GDM1 (cell line): ENCODE data around the gene LSM14A.
"Not testable (repeated sequence)": the region's sequence is repeated elsewhere in the genome, so short reads cannot be mapped to it uniquely, and the experiment has no call there.

Experiments
- DNase-seq: peaks from one replicate; lab custom pipeline; 2025; lab: John Stamatoyannopoulos, UW

Gene LSM14A

DNA sequence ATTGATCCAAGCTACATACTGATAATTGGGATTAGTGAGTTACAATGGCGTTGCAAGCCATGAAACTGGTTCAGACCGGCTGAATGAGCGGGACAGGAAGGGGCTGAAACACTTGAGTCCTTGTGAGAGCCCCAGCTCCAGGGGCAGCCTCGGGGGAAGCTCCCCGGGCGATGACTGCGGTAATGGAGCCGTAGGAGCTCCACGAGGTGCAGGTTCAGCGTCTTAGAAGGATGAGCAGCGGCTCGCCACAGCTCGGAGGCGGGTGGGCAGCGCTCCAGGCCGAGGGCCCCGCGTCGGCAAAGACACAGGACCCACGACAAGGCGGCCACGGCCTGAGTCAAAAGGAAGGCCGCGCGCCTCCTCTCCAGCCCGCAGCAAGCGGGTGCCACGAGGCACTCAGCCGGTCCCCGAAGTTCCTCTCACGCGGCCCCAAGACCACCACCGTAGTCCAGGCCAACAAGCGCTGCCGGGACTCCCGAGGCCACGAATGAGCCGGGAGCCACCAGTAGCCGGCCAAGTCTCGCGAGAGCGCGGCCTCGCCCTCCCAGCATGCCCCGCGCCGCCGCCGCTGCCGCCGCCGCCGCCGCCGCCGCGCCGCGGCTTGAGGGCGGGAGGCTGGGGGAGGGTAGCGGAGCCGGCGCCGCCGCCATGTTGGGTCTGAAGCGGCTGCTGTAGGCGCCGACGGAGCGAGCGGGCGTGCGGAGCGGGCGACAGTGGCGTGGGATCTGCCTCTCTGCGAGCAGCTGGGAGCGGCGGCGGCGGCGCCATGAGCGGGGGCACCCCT is at the start of gene LSM14A:
Gene LSM14A, plus strand, starts transcription at position 628 of the 784 bp plus-strand sequence. Its CDS starts 139 bp downstream, at position 767.
- peak; percentile 84 for DNase-seq

DNA sequence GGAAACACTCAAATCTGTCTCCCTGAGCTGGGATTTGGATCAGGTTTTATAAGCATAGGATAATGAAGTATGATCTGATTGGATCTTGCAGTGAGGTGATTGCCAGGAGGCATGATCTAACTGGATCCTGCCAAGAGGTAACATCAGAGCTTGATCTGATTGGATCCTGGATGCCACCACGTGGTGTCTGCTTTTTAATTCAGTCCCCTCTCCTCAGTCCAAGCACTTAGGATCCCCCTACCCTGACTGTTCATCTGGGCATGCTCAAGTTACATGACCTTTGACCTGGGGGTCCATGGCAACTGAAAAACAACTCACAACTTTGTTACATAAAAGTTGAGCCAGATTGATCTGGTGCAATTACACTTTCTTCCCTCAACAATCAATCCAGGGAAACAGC is 47.5 kb upstream of the LSM14A start:
- DNase-seq, result no peak

DNA sequence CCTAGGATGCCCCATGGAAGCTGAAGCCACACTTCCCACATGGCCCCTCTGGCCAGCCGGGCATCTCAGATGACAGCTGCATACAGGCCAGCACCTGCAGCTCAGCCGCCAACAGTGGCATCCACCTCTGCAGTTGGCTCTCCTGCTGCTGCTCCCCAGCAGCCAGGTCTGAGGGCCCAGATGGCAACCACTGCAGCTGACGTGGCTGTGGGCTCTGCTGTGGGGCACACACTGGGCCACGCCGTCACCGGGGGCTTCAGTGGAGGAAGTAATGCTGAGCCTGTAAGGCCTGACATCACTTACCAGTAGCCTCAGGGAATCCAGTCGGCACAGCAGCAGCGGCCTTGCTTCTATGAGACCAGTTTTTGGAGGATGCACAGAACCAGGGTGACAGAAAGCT is 45.3 kb upstream of the LSM14A start:
- DNase-seq, result no peak

DNA sequence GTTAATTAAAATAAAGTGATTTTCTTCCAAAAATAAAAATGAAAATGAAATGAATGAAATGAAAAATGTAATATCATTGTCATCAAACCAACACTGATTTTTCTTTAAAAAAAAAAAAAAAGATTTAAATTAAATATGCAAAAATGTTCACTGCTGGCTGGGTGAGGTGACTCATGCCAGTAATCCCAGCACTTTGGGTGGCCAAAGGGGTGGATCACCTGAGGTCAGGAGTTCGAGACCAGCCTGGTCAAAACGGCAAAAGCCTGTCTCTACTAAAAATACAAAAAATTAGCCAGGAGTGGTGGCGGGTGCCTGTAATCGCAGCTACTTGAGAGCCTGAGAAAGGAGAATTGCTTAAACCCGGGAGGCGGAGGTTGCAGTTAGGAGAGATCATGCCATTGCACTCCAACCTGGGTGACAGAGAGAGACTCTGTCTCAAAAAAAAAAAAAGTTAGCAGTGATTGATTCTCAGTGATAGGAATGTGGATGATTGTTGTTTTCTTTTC is 44.6 kb upstream of the LSM14A start:
- no peak for DNase-seq

DNA sequence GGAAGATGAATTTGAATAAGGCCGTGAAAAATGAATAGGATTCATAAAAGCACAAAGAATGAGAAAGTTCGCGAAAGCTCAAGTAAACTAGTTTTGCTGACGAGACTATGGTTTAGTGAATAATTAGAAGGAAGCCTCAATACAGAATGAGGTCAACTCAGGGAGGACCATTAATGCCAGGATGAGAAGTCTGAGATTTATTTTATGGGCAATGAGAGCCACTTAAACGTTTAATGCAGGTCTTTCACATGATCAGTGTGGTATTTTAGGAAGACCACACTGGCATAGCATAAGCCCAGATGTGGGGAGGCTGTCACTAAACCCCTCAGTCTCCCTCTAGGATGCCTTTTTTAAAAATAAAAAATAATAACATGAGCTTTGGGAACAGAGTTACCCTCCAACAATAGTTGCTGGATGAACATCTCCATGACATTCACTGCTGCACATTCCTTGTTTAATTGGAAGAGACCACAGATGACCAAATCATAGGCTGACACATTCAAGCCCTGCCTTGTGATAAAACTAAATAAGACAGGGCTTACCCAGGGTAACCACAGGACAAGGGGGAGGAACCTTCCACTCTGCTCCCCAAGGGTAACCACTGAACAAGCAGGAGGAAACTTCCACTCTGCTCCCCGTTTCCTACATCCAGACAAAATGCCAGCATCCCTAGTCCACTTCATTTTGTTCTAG is 43.6 kb upstream of the LSM14A start:
- DNase-seq, result no peak

DNA sequence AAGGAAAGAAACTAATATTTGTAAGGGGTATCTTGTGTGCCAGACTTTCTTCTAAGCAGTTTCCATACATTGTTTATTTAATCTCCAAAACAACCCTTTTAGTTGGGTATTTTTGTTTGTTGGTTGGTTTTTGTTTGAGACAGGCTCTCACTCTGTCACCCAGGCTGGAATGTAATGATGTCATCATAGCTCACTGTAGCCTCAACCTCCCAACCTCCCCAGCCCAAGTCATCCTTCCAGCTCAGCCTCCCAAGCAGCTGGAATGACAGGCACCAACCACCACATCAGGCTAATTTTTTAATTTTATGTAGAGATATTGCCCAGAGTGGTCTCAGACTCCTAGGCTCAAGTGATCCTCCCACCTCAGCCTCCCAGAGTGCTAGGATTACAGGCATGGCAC is 41.2 kb upstream of the LSM14A start:
- DNase-seq, result no peak

DNA sequence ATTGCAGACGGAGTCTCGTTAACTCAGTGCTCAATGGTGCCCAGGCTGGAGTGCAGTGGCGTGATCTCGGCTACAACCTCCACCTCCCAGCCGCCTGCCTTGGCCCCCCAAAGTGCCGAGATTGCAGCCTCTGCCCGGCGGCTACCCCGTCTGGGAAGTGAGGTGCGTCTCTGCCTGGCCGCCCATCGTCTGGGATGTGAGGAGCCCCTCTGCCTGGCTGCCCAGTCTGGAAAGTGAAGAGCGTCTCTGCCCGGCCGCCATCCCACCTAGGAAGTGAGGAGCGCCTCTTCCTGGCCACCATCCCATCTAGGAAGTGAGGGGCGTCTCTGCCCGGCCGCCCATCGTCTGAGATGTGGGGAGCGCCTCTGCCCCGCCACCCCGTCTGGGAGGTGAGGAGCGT is 40.2 kb upstream of the LSM14A start:
- not testable (repeated sequence) for DNase-seq

DNA sequence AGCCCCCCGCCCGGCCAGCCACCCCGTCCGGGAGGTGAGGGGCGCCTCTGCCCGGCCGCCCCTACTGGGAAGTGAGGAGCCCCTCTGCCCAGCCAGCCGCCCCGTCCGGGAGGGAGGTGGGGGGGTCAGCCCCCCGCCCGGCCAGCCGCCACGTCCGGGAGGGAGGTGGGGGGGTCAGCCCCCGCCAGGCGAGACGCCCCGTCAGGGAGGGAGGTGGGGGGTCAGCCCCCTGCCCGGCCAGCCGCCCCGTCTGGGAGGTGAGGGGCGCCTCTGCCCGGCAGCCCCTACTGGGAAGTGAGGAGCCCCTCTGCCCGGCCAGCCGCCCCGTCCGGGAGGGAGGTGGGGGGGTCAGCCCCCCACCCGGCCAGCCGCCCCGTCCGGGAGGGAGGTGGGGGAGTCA is 39.6 kb upstream of the LSM14A start:
- DNase-seq, result not testable (repeated sequence)

DNA sequence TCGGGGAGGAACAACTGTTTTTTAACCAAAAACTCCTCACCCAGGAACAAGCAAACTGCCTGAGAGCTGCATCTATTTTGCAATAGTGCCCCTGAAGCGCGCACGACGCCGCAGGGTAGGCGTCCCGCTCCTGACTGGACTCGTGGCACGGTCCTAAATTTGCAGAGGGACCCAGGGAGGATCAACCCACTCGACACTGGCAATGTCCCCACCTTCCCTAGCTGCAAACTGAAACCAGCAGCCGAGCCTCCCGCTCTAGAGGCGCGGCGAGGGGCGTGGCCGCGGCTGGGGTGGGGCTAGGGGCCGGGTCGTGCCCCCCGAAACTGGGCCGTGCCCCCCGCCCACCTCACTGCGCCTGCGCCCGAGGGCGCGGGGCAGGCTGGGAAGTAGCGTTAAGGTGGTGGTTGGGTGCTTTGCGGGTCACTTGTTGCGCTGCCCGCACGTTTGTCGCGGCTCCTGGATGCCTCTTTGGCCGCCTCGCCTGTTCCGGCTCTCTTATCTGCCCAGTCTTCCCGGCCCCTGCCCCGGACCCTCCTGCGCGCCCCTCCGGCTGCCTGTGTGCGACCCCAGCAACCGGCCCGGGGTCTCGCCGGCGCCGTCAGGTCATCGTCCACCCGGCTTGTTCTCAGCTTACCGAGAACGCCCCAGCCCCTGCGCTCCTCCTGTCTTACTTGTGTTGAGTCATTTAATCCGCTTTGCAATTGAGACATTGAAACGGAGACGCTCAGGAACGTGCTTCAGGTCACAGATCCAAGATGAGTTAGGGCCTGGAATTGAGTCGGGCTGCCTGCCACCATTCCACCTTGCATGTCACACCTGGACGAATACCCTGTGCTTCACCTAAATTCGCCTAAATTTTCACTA is 37.9 kb upstream of the LSM14A start:
- peak; percentile 87 for DNase-seq

DNA sequence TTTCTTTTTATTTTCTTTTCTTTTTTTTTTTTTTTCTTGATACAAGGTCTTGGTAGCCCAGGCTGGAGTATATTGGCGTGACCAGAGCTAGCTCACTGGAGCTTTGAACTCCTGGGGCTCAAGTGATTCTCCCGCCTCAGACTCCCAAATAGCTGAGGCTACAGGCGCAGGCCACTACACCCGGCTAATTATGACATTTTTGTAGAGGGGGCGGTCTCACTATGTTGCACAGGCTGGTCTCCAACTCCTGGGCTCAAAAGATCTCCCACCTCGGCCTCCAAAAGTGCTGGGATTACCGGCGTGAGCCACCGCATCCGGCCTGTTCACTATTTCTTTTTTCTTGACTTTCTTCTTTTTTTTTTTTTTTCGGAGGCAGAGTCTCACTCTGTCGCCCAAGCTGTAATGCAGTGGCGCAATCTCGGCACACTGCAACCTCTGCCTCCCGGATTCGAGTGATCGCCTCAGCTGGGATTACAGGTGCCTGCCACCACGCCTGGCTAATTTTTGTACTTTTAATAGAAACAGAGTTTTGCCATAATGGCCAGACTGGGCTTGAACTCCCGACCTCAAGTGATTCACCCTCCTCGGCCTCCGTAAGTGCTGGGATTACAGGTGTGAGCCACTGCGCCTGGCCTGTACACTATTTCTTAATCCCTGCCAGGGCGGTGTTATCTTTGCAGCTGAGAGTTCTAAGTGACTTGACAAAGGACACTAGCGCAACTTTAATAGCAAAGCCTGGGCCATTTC is 37.1 kb upstream of the LSM14A start:
- no peak for DNase-seq

DNA sequence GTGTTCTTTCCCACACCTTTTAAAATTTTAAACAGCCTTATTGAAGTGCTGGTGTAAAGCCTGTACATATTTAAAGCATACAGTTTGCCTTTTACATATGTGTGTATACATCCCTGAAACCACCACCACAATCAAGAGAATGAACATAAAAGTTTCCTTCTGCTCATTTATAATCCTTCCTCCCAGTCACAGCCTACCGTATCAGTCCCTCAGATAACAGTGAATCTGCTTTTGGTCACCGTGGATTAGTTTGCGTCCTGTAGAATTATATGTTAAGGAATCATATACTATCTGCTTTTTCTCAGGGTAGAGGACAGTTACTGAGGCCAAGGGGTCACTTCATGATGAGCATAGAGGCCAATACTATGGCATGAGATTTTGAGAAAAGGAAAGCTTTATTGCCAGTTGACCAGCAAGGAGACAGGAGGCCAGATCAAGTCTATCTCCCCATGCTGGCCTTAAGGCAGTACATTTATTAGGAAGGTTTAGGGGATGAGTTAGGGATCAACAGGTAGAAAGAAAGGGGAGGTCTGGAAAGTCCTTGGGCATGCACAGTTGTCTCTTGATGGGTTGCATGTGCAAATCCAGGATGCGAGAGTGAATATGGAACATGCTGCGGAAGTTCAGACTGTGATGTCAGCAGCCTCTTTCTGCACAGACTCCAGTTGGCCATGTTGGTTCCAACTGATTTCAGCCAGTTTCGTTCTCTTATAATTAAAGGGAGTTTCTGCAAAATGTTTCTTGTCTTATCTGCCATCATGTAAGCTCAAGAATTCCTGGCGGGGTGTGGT is 36.3 kb upstream of the LSM14A start:
- DNase-seq, result no peak

DNA sequence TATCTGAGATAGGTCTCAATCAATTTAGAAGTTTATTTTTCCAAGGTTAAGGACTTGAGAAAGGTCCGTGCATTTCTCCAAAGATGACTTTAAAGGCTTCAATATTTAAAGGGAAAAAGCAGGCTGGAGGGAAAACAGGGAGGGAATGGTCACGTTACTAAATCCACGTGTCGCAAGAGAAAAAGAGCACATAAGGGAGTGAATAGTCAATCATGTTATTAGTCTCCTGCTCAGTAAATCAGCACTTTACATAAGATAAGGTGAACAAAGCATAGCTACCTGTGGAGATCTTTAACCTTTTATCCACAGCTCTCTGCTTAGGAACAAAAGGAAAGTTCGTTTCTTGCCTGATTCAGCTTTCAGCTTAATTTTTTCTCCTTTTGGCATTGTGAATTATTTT is 31.3 kb upstream of the LSM14A start:
- no peak for DNase-seq

DNA sequence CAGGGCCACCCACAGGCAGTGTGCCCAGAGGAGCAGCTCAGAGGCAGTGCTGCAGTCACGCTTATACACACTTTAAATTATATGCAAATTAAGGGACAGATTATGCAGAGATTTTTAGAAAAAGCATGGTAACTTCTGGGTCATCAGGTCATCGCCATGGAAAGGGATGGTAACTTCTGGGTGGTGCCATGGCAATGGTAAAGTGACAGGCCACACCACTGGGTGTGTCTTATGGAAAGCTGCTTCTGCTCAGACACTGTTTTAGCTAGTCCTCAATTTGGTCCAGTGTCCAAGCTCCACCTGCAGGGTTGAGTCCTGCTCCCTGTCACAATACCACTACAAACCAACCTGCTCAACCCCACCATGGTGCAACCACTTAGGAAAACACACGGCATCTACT is 29.9 kb upstream of the LSM14A start:
- no peak for DNase-seq

DNA sequence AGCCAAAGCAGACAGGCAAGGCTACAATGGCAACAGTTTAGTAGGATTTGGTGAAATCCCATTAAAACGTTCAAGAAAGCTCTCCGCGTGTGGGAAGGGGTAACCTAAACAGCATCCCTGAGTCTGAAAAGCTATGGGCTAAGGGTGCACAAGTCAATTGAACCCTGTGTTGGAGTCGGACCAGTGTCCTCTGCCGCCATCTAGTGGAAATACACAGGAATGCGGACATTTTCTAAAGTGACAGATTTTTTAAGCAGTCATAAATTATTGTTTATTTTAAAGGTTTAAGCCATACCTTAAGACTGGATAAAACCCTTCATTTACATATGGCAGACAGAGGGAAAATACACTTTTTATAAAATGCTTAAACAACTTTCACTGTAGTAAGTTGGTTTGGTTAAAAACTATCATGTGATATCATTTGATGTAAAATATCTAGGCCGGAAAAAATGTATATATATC is 26.5 kb upstream of the LSM14A start:
- DNase-seq, result peak; percentile 11

DNA sequence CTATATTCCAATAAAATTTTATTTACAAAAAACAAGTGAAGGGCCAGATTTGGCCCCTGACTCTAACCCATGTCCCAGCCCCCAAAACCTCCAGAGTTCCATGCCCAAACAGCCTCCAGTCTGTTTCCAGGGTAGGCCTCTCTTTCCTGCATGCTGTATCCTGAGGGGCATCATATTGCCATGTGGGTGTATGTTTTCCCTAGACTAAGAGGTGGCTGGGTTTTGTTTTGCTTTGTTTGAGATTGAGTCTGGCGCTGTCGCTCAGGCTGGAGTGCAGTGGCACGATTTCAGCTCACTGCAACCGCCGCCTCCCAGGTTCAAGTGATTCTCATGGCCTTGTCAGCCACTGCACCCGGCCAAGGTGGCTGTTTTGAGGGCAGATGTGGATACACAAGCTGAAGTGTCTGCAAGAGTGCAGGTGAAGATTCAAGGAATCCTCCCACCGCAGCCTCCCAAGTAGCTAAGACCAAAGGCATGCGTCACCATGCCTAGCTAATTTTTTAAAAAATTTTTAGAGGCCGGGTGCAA is 23.6 kb upstream of the LSM14A start:
- DNase-seq, result no peak

DNA sequence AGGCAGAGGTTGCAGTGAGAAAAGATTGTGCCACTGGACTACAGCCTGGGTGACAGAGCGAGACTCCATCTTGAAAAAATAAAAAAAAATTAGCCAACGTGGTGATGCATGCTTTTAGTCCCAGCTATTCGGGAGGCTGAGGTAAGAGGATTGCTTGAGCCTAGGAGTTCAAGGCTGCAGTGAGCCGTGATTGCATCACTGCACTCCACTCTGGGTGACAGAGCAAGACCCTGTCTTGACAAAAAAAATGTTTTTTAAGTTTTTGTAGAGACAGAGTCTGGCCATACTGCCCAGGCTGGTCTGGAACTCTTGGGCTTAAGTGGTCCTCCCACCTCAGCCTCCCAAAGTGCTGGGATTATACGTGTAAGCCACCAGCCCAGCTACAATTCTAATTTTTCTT is 22.4 kb upstream of the LSM14A start:
- no peak for DNase-seq

DNA sequence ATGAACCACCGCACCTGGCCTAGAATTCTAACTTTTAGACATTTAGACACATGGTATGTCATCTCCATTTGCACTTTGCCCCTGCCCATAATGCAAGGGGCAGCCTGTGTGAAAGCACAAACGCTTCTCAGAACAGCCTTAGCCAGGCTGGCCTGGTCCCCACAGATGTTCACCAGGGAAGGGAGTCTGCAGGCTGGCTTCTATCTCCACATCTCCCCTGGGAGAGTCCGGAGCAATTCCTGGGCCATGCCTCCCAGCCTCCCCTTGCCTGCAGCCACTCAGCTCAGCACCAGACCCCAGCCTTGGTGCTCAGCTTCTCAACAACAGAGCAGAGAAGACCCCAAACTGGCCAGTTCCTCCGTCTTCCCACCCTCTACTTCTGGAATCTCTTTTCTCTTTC is 21.7 kb upstream of the LSM14A start:
- no peak for DNase-seq

DNA sequence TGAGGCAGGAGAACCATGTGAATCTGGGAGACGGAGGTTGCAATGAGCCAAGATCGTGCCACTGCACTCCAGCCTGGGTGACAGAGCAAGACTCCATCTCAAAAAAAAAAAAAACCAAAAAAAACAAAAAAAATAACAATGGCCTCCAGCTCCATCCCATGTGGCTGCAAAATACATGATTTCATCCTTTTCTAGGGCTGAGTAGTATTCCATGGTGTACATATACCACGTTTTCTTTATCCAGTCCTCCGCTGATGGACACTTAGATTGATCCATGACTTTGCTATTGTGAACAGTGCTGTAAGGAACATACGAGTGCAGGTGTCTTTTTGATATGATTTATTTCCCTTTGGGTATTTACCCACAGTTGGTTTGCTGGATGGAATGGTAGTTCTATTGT is 20.9 kb upstream of the LSM14A start:
- no peak for DNase-seq

DNA sequence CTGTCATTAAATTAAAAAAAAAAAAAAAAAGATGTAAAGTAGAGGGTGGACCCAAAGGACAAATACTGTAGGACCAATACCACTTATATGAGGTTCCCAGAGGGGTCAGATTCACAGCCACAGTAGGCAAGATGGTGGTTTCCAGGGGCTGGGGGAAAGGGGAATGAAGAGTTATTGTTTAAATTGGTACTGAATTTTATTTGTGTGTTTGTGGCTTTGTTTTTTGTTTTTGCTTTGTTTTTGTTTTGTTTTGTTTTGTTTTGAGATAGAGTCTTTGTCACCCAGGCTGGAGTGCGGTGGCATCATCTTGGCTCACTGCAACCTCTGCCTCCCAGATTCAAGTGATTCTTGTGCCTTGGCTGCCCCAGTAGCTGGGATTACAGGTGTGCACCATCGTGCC is 17.9 kb upstream of the LSM14A start:
- no peak for DNase-seq

DNA sequence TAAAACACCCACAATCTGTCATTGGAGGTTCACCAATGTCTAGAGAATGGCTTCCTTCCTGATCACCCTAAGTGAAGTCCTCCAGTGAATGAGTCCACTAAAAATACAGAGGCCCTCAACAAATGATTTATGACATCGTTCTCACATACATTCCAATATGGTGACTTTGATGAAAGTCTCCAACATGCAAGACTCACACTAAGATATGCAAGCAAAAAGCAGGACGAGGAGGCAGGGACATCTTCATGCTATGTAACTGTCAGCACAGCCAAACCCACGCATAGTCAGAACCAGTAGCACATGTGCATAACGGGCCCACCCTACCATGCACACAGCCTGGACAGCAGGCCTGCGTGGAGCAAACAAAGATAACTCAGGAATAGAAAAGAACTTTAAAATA is 16.6 kb upstream of the LSM14A start:
- DNase-seq, result no peak

DNA sequence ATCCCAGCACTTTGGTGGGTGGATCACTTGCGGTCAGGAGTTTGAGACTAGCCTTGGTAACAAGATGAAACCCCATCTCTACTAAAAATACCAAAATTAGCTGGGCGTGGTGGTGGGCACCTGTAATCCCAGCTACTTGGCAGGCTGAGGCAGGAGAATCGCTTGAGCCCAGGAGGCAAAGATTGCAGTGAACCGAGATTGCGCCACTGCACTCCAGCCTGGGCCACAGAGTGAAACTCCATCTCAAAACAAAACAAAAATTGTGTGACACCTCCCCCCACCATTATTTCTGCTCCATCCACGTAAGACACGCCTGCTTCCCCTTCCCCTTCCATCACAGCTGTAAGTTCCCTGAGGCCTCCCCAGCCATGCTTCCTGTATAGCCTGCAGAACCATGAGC is 13.3 kb upstream of the LSM14A start:
- DNase-seq, result not testable (repeated sequence)
